ENCODE data around the gene APOO.

DNA sequence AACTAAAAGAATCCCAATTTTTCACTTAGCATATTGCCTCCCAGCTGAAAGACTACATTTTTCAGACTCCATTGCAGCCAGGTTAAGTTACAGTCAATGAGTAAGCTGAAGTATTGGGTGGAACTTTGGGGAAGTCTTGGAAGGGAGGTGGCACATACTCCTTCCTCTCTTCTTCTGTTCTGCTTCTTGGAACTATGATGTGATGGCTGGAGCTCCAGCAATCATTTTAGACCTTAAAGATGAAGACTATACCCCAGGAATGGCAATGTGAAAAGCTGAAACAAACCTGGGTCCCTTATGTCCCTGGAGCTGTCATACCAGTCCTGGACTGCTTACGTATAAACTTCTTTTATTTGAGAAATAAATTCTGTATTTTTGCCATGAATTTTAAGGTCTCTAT, 93.9 kb downstream of the APOO start:
- TF ChIP-seq, protein P1, sequence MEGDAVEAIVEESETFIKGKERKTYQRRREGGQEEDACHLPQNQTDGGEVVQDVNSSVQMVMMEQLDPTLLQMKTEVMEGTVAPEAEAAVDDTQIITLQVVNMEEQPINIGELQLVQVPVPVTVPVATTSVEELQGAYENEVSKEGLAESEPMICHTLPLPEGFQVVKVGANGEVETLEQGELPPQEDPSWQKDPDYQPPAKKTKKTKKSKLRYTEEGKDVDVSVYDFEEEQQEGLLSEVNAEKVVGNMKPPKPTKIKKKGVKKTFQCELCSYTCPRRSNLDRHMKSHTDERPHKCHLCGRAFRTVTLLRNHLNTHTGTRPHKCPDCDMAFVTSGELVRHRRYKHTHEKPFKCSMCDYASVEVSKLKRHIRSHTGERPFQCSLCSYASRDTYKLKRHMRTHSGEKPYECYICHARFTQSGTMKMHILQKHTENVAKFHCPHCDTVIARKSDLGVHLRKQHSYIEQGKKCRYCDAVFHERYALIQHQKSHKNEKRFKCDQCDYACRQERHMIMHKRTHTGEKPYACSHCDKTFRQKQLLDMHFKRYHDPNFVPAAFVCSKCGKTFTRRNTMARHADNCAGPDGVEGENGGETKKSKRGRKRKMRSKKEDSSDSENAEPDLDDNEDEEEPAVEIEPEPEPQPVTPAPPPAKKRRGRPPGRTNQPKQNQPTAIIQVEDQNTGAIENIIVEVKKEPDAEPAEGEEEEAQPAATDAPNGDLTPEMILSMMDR (IDR thresholded peaks at IDR 0.05; ENCODE audit: insufficient read depth, low read depth, low read length): no peak
- TF ChIP-seq EZH2 (IDR thresholded peaks at IDR 0.05; ENCODE audit: insufficient read depth, low read length): no peak
